ENCODE data around the gene PTDSS2. TPM values are rescaled to one million over a fixed set of nuclear protein-coding genes. Genes with fewer than 3 reads are reported as not detected.
"Not testable (repeated sequence)": the region's sequence is repeated elsewhere in the genome, so short reads cannot be mapped to it uniquely, and the experiment has no call there.

Gene PTDSS2
- total RNA-seq, 1 donor from 2014 or later: 50.2 TPM

GRCh38 chr11:433641-434040 lies 16.4 kb upstream of the PTDSS2 start:
- no peak for DNase-seq

GRCh38 chr11:434496-434895 lies 15.6 kb upstream of the PTDSS2 start:
- no peak for DNase-seq

GRCh38 chr11:434999-435740 lies 14.9 kb upstream of the PTDSS2 start:
- DNase-seq: not testable (repeated sequence)

- no peak for DNase-seq
Observed at GRCh38 chr11:437228-437870, 12.7 kb upstream of the PTDSS2 start.

GRCh38 chr11:438101-438844 lies 11.8 kb upstream of the PTDSS2 start:
- DNase-seq: no peak

GRCh38 chr11:439315-440064 lies 10.6 kb upstream of the PTDSS2 start:
- no peak for DNase-seq

GRCh38 chr11:440065-441042 lies 9.7 kb upstream of the PTDSS2 start:
- peak; percentile 49 for DNase-seq

GRCh38 chr11:441043-441417 lies 9.0 kb upstream of the PTDSS2 start:
- DNase-seq: no peak

- DNase-seq: peak; percentile 9
Observed at GRCh38 chr11:441418-442274, 8.4 kb upstream of the PTDSS2 start, which contains the start of gene ANO9. Gene ANO9, minus strand, starts transcription at chr11:442011. Its CDS starts 85 bp downstream, at chr11:441926.

- no peak for DNase-seq
Observed at GRCh38 chr11:442611-443081, 7.4 kb upstream of the PTDSS2 start.

- peak; percentile 41 for DNase-seq
Observed at GRCh38 chr11:443542-444199, 6.4 kb upstream of the PTDSS2 start.

GRCh38 chr11:444396-445144 lies 5.5 kb upstream of the PTDSS2 start:
- peak; percentile 32 for DNase-seq

- DNase-seq: no peak
Observed at GRCh38 chr11:445765-446588, 4.1 kb upstream of the PTDSS2 start.

GRCh38 chr11:446891-447290 lies 3.2 kb upstream of the PTDSS2 start:
- no peak for DNase-seq

GRCh38 chr11:447923-448731 lies 2.0 kb upstream of the PTDSS2 start:
- peak; percentile 95 for DNase-seq

GRCh38 chr11:450809-451451 lies 851 bp downstream of the PTDSS2 start:
- peak; percentile 88 for DNase-seq

GRCh38 chr11:451738-452137 lies 1.7 kb downstream of the PTDSS2 start:
- no peak for DNase-seq

All from dermis blood vessel endothelial cell (primary cell).